CD4-positive, alpha-beta T cell (primary cell): ENCODE results near the gene SLC35G6. TPM values are rescaled to one million over a fixed set of nuclear protein-coding genes. Genes with fewer than 3 reads are reported as not detected.
A peak's percentile ranks its signal among the peaks of the same experiment; 100 is the strongest.

Experiments
- ATAC-seq: fragments of 200-7000 bp; cut with Tn5 transposase; one replicate; pipeline ENCODE4 v1.10.0; 2022; ENCODE audit warnings: mild to moderate bottlenecking; ENCODE audit not compliant: poor library complexity
- CTCF ChIA-PET: fragments of 350-600 bp; sonication (Branson Sonifier 250); formaldehyde crosslinking; loops from one replicate; lab custom pipeline; 2021; ENCODE audit warnings: antibody characterized with exemption, inconsistent platforms; lab: Charles Lee
- POLR2A ChIA-PET: fragments of 350-600 bp; sonication (Branson Sonifier 250); formaldehyde crosslinking; loops from one replicate; lab custom pipeline; 2021; ENCODE audit warnings: antibody characterized with exemption, inconsistent platforms; lab: Charles Lee
- DNase-seq, 14 experiments: peaks; one replicate each; pipeline ENCODE4 v3.0.0-alpha.2; 2013 to 2020; ENCODE audit warnings: mixed read lengths in 2 of 14
- H3K27ac ChIP-seq, 2 donors: one replicate each; pipeline versions ENCODE4 v1.5.1 to v1.7.0; 2013; ENCODE audit warnings: low read length in 2 of 2, low read depth in 1 of 2, mild to moderate bottlenecking in 1 of 2
- H3K27me3 ChIP-seq, 2 experiments: 1 replicate in 1 of 2; 2 replicates in 1 of 2; pipeline versions ENCODE4 v1.6.1 to v1.7.0; 2013; ENCODE audit warnings: low read length in 2 of 2, control low read depth in 1 of 2, mild to moderate bottlenecking in 1 of 2, moderate library complexity in 1 of 2; ENCODE audit not compliant: insufficient read depth in 2 of 2, control insufficient read depth in 1 of 2
- H3K36me3 ChIP-seq: one replicate; pipeline ENCODE4 v1.6.1; 2013; ENCODE audit warnings: low read length, control low read depth; ENCODE audit not compliant: insufficient read depth
- H3K4me1 ChIP-seq: one replicate; pipeline ENCODE4 v1.6.1; 2013; ENCODE audit warnings: low read length, control low read depth; ENCODE audit not compliant: insufficient read depth
- H3K4me3 ChIP-seq: one replicate; pipeline ENCODE4 v1.5.1; 2013; ENCODE audit warnings: mild to moderate bottlenecking, low read length, moderate library complexity
- H3K9me3 ChIP-seq, 2 experiments: 1 replicate in 1 of 2; 2 replicates in 1 of 2; pipeline versions ENCODE4 v1.6.1 to v1.7.0; 2013; ENCODE audit warnings: low read length in 2 of 2, mild to moderate bottlenecking in 2 of 2, control low read depth in 1 of 2, moderate library complexity in 1 of 2; ENCODE audit not compliant: control insufficient read depth in 1 of 2, insufficient read depth in 1 of 2
- H3K27ac Mint-ChIP-seq: one replicate; pipeline ENCODE4 v1.8.0; 2020; ENCODE audit warnings: mixed read lengths
- H3K27me3 Mint-ChIP-seq: one replicate; pipeline ENCODE4 v1.8.0; 2021; ENCODE audit warnings: mixed read lengths
- H3K36me3 Mint-ChIP-seq: one replicate; pipeline ENCODE4 v1.8.0; 2021; ENCODE audit warnings: low read depth, mixed read lengths
- H3K4me1 Mint-ChIP-seq: one replicate; pipeline ENCODE4 v1.8.0; 2021; ENCODE audit warnings: low read depth, mixed read lengths
- H3K4me3 Mint-ChIP-seq: one replicate; pipeline ENCODE4 v1.8.0; 2020; ENCODE audit warnings: mild to moderate bottlenecking, mixed read lengths
- H3K9me3 Mint-ChIP-seq: one replicate; pipeline ENCODE4 v1.8.0; 2020; ENCODE audit warnings: mixed read lengths
- CTCF ChIP-seq: fragments of 200-600 bp; IDR thresholded peaks from one replicate; pipeline ENCODE4 v1.8.0; 2022; ENCODE audit warnings: antibody characterized with exemption, mild to moderate bottlenecking
- intact Hi-C, 2 experiments: fragments of 100-400 bp; cut with DNase I in 1 of 2; cut with micrococcal nuclease in 1 of 2; formaldehyde crosslinking; loops; one replicate each; pipeline versions ENCODE4 v1.15.1 to v1.9.0; 2023 to 2025; cut with DNase I, micrococcal nuclease
- total RNA-seq, 174 experiments: library from RNA in 2 of 174; stranded (reverse) in 2 of 174; gene quantifications; one replicate each; pipeline ENCODE4 v1.2.3 and lab custom pipeline; 2021 to 2026

SLC35G6 gene
- total RNA-seq, 2 experiments from 2014 or later, result 0.17 TPM; not detected in 1

DNA sequence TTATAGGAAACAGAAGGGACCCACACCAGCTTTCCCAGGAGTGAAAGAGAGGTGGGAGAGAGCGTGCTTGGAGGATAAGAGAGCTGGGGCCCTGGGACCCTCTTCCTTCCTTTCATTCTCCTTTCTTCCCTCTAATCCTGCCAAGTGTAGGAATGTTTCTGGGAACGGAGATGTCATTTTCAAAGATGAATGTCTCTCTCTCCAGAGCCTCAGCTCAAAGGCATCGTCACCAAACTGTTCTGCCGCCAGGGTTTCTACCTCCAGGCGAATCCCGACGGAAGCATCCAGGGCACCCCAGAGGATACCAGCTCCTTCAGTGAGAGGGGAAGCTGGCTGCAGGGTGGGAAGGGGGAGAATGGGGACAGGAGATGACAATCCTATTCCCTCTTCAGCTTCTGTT is 40.0 kb upstream of the SLC35G6 start:
- CTCF ChIA-PET, result interaction anchor here (1.4 kb wide), 1 partner anchor 395 kb away, joined by 3 read pairs; no protein-coding TSS in a partner anchor
- Mint-ChIP-seq H3K36me3 (no peaks in the 10 kb centered on the region), H3K4me1 (peaks cover 51% of the 10 kb centered on the region), H3K9me3 (no peaks in the 10 kb centered on the region), H3K4me3 (no peak overlapping the region), H3K27me3 (peaks cover 72% of the 10 kb centered on the region), H3K27ac (no peak overlapping the region)
- intact Hi-C loops, result no loop called here
- no peak for TF ChIP-seq CTCF
- Histone ChIP-seq H3K4me1 (peaks cover 65% of the 10 kb centered on the region), H3K27ac (no peak overlapping the region), H3K9me3 (peaks cover 0 to 23% of the 10 kb centered on the region in 2 experiments), H3K36me3 (no peaks in the 10 kb centered on the region), H3K4me3 (no peak overlapping the region), H3K27me3 (peaks cover 70 to 77% of the 10 kb centered on the region in 2 experiments)
- no peak for DNase-seq
- no peak for ATAC-seq
- POLR2A ChIA-PET, result interaction anchor here (0.9 to 9.0 kb wide), 8 partner anchors 15 to 245 kb away, joined by 3 to 156 read pairs (median 8); partner anchors contain the start of genes ACAP1, POLR2A, SLC35G6 and SOX15

- ChIA-PET CTCF (no interaction called here), POLR2A (interaction anchor here (0.6 to 9.0 kb wide), 5 partner anchors 14 to 81 kb away, joined by 3 to 156 read pairs (median 5); partner anchors contain the start of genes POLR2A, SLC35G6 and ZBTB4)
- Mint-ChIP-seq H3K27me3 (peaks cover 75% of the 10 kb centered on the region), H3K27ac (no peak overlapping the region), H3K36me3 (no peaks in the 10 kb centered on the region), H3K9me3 (no peaks in the 10 kb centered on the region), H3K4me3 (peak overlapping the region; percentile 54), H3K4me1 (peaks cover 45% of the 10 kb centered on the region)
- TF ChIP-seq CTCF, result no peak
- no peak for ATAC-seq
- no peaks in the 10 kb centered on the region for H3K36me3 ChIP-seq
- peaks cover 65% of the 10 kb centered on the region for H3K4me1 ChIP-seq
- peaks cover 0 to 31% of the 10 kb centered on the region in 2 experiments for H3K9me3 ChIP-seq
- H3K27me3 ChIP-seq, result peaks cover 78 to 85% of the 10 kb centered on the region in 2 experiments
- no peak for DNase-seq
- intact Hi-C loops, result no loop called here
- no peak overlapping the region for H3K4me3 ChIP-seq
- no peak overlapping the region for H3K27ac ChIP-seq
These were observed 39.1 kb upstream of the SLC35G6 start for GRCh38 chr17:7442142-7442541.

DNA sequence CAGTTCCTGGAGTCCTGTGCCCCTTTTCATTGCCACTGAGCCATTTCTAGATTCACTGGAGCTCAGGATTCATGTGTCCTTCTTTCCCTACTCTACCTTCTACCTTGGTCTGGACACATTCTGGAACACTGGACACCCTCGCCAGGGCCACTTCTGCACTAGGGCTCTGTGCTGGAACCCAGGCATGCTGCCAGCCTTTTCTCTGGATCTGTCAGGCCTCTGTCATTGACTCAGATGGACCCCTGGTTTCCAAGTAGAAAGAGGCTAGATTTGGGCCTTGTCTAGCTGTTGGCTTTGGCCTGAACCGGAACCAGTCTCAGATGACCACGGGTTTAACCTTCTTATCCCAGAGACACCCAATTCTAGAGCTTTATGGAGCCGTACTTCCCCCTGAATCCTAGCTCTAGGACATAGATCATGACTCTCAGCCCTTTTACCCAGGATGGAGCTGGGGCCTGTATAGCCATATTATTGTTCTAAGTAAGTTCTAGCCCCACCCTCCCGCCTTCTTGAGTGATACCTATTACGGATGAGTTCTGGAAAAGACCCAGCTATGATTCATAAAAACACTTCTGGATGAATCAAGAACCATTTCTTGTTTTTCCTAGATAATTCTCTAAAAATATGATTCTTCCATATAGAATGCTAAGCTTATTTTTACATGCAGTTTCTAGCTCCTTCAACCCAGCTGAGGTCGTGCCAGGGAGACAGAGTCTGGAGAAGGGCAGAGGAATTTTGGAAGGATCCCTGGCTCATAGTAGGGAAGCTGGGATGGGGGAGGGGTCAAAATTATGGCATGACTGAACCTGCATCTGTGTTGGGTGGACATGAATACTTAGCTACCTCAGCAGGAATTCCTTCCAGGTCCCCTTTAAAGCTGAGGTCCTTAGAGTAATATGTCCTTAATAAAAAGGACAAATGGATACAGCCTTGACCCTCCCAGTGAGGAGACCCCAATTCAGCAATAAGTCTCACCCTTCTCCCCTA is 37.5 kb upstream of the SLC35G6 start:
- H3K36me3 ChIP-seq, result no peaks in the 10 kb centered on the region
- intact Hi-C loops, result no loop called here
- no peak overlapping the region for H3K27ac Mint-ChIP-seq

More for the DNA sequence above, 37.5 kb upstream of the SLC35G6 start:
- no peak for TF ChIP-seq CTCF
- CTCF ChIA-PET, result interaction anchor here (1.3 kb wide), 1 partner anchor 88 kb away, joined by 4 read pairs; no protein-coding TSS in a partner anchor
- peaks cover 37% of the 10 kb centered on the region for H3K4me1 Mint-ChIP-seq
- POLR2A ChIA-PET, result interaction anchor here (0.8 to 4.0 kb wide), 9 partner anchors 9 to 117 kb away, joined by 3 to 25 read pairs (median 6); partner anchors contain the start of genes POLR2A, SLC35G6, TMEM102 and TMEM256
- H3K27ac ChIP-seq, result no peak overlapping the region
- peak overlapping the region; percentile 7 for H3K4me3 Mint-ChIP-seq
- peaks cover 79% of the 10 kb centered on the region for H3K27me3 Mint-ChIP-seq
- H3K9me3 ChIP-seq, result peaks cover 0 to 31% of the 10 kb centered on the region in 2 experiments
- ATAC-seq, result no peak
- H3K4me3 ChIP-seq, result no peak overlapping the region
- peaks cover 48% of the 10 kb centered on the region for H3K4me1 ChIP-seq
- H3K36me3 Mint-ChIP-seq, result no peaks in the 10 kb centered on the region
- no peaks in the 10 kb centered on the region for H3K9me3 Mint-ChIP-seq
- H3K27me3 ChIP-seq, result peaks cover 74 to 85% of the 10 kb centered on the region in 2 experiments
- no peak for DNase-seq
